Calu3 (cell line): Measurements from ENCODE around the gene PPP2R2C. TPM values are rescaled to one million over a fixed set of nuclear protein-coding genes. Genes with fewer than 3 reads are reported as not detected.

Experiments used
- BruUV-seq: library from RNA; stranded (reverse); fragments of 400-500 nt; replicated peaks from 2 replicates; lab custom pipeline; 2021; lab: Mats Ljungman, UMichigan
- CTCF ChIA-PET: fragments of 300-600 bp; sonication (Branson Sonifier 250); formaldehyde crosslinking; loops from one replicate; lab custom pipeline; 2022; ENCODE audit warnings: antibody characterized with exemption; lab: Charles Lee
- DNase-seq: peaks from one replicate; pipeline ENCODE4 v3.0.0; 2022
- H3K27ac Mint-ChIP-seq: one replicate; pipeline ENCODE4 v1.8.0; 2022; ENCODE audit warnings: mixed read lengths; ENCODE audit not compliant: unreplicated experiment
- H3K27me3 Mint-ChIP-seq: one replicate; pipeline ENCODE4 v1.8.0; 2022; ENCODE audit warnings: mixed read lengths; ENCODE audit not compliant: unreplicated experiment
- H3K36me3 Mint-ChIP-seq: one replicate; pipeline ENCODE4 v1.8.0; 2022; ENCODE audit warnings: mild to moderate bottlenecking, moderate library complexity, mixed read lengths; ENCODE audit not compliant: insufficient read depth, unreplicated experiment
- H3K4me1 Mint-ChIP-seq: one replicate; pipeline ENCODE4 v1.8.0; 2022; ENCODE audit warnings: mild to moderate bottlenecking, low read depth, mixed read lengths; ENCODE audit not compliant: unreplicated experiment
- H3K4me3 Mint-ChIP-seq: one replicate; pipeline ENCODE4 v1.8.0; 2022; ENCODE audit warnings: mild to moderate bottlenecking, low read depth, moderate library complexity, mixed read lengths; ENCODE audit not compliant: unreplicated experiment
- H3K9me3 Mint-ChIP-seq: one replicate; pipeline ENCODE4 v1.8.0; 2022; ENCODE audit warnings: low read depth, mixed read lengths; ENCODE audit not compliant: unreplicated experiment
- intact Hi-C: fragments of 100-400 bp; cut with micrococcal nuclease; formaldehyde crosslinking; loops from one replicate; pipeline ENCODE4 v1.10.0; 2022; ENCODE audit not compliant: unreplicated experiment
- total RNA-seq: library from RNA; stranded (reverse); gene quantifications from 2 replicates; pipeline ENCODE4 v1.2.3, GENCODE V29; 2022
- TF ChIP-seq, protein P1 (sequence below): fragments of 200-600 bp; IDR thresholded peaks from one replicate; pipeline ENCODE4 v1.8.0; 2022; ENCODE audit warnings: antibody characterized with exemption; ENCODE audit not compliant: unreplicated experiment

PPP2R2C gene
- total RNA-seq, 1 experiment from 2014 or later: 9.4 TPM

DNA sequence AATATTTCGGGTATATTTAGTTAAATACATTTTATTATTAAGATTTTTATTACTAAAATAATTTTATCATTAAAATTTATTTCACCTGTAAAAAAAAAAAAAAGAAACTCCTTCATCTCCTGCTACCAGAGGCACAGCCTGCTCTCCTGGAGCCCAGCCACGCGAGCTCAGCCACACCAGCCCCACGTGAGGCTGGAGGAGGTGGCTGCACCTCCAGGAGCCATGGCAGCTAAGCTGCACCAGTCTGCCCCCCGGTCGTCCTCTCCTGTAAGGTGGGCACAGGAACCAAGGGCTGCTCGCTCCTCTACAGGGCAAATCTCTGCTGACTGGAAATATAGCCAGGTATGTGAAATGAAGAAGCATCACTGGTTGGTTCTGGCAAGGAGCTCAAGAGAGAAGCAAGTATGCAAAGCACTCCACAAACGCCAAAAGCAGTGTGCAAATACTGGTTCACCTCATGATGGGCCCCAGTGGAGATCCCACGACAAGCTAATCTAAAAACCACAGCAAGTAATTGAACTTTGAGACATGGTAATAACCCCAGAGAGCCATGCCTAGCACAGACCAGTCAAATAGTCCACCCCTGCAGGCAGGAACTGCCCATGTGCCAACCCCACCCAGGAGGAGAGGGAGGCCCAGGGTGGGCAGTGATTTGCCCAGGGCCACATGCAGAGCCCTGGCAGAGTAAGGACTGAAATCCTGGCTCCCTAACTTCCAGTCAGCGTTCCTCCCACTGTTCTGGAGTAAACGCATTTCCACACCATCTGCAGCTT lies 112.7 kb downstream of the PPP2R2C start:
- Mint-ChIP-seq H3K27ac (no peak overlapping the region), H3K9me3 (no peaks in the 10 kb centered on the region), H3K36me3 (peaks cover 5% of the 10 kb centered on the region), H3K27me3 (no peaks in the 10 kb centered on the region), H3K4me1 (no peaks in the 10 kb centered on the region), H3K4me3 (no peak overlapping the region)
- TF ChIP-seq, protein P1, sequence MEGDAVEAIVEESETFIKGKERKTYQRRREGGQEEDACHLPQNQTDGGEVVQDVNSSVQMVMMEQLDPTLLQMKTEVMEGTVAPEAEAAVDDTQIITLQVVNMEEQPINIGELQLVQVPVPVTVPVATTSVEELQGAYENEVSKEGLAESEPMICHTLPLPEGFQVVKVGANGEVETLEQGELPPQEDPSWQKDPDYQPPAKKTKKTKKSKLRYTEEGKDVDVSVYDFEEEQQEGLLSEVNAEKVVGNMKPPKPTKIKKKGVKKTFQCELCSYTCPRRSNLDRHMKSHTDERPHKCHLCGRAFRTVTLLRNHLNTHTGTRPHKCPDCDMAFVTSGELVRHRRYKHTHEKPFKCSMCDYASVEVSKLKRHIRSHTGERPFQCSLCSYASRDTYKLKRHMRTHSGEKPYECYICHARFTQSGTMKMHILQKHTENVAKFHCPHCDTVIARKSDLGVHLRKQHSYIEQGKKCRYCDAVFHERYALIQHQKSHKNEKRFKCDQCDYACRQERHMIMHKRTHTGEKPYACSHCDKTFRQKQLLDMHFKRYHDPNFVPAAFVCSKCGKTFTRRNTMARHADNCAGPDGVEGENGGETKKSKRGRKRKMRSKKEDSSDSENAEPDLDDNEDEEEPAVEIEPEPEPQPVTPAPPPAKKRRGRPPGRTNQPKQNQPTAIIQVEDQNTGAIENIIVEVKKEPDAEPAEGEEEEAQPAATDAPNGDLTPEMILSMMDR: no peak
- CTCF ChIA-PET: no interaction called here
- intact Hi-C loops: no loop called here
- BruUV-seq: no TSS peak
- no peak for DNase-seq

DNA sequence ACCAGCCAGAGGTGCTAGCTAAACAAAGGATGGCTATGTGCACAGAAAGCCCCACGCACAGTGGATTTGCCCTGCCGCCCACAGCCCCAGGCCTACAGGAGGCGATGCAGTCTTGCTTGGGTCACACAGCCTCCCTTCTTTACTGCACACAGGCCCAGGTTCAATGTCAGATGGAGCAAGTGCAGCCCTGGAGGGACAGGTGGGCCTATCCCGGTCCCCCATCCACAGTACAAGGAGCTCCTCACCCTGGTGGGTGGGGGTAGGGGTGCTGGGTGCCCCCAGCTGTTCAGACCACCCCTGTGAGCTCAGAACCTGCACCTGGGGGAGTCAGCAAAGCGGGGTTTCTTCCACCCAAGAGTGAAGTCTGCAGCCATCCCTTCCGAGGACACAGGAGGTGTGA lies 114.9 kb downstream of the PPP2R2C start:
- intact Hi-C loops: no loop called here
- H3K9me3 Mint-ChIP-seq: no peaks in the 10 kb centered on the region
- H3K27me3 Mint-ChIP-seq: no peaks in the 10 kb centered on the region
- H3K27ac Mint-ChIP-seq: no peak overlapping the region
- CTCF ChIA-PET: no interaction called here
- no TSS peak for BruUV-seq
- TF ChIP-seq, protein P1: no peak
- H3K36me3 Mint-ChIP-seq: no peaks in the 10 kb centered on the region
- DNase-seq: no peak
- no peak overlapping the region for H3K4me3 Mint-ChIP-seq
- no peaks in the 10 kb centered on the region for H3K4me1 Mint-ChIP-seq

DNA sequence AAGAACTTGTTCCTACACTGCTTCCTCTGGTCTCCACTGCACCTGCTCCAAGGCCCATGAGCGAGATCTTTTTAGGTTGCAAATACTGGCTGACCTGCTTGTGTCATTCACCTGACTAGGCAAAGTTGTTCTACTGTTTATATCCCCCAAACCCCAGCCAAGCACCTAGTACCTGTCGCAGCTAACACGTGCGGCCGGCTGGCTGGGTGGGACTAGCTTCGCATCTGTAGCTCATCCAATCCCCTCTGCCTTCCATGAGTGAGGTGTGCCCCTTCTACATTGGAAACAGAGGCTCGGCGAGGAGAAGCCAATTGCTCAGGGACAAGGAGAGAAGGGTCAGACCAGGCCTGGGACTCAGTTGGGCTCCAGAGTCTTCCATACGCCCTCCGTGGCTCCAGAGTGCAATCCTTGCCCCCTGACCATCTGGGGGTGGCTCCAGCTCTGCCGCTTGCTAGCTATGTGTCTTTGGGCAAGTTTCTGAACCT lies 116.3 kb downstream of the PPP2R2C start:
- no peak overlapping the region for H3K27ac Mint-ChIP-seq
- intact Hi-C loops: no loop called here
- BruUV-seq: no TSS peak
- CTCF ChIA-PET: no interaction called here
- H3K27me3 Mint-ChIP-seq: no peaks in the 10 kb centered on the region
- no peaks in the 10 kb centered on the region for H3K36me3 Mint-ChIP-seq
- no peak for DNase-seq
- H3K4me3 Mint-ChIP-seq: no peak overlapping the region
- TF ChIP-seq, protein P1: no peak
- H3K9me3 Mint-ChIP-seq: no peaks in the 10 kb centered on the region
- no peaks in the 10 kb centered on the region for H3K4me1 Mint-ChIP-seq

DNA sequence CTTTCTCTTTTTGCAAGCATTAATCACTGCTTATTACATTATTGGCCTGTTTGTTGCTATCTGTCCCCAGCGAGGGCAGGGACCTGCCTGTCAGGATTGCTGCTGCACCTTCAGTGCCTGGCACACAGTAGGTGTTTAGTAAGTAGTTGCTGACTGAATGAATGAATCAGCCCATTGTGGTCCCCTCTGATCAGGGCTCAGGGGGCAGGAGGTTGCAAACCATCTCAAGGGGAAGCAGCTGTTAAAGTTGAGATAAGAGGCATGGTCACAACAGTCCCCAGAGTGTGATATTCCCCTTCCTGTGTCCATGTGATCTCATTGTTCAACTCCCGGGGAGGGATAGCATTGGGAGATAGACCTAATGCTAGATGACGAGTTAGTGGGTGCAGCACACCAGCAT lies 117.4 kb downstream of the PPP2R2C start:
- no peaks in the 10 kb centered on the region for H3K4me1 Mint-ChIP-seq
- H3K4me3 Mint-ChIP-seq: no peak overlapping the region
- no peak for DNase-seq
- H3K36me3 Mint-ChIP-seq: no peaks in the 10 kb centered on the region
- H3K27ac Mint-ChIP-seq: no peak overlapping the region
- BruUV-seq: no TSS peak
- intact Hi-C loops: no loop called here
- CTCF ChIA-PET: no interaction called here
- no peaks in the 10 kb centered on the region for H3K27me3 Mint-ChIP-seq
- TF ChIP-seq, protein P1: no peak
- no peaks in the 10 kb centered on the region for H3K9me3 Mint-ChIP-seq
